OCI-LY7 (cell line): Measurements from ENCODE around the gene DNMT3B.

Experiments
- EZH2phosphoT487 ChIP-seq: fragments of 200-600 bp; sonication (generic); IDR thresholded peaks from 2 replicates; pipeline ENCODE4 v1.6.1; 2018; ENCODE audit warnings: low read depth, borderline replicate concordance, mild to moderate bottlenecking, mixed run types, antibody characterized with exemption, low read length, moderate library complexity, mixed read lengths
- TF ChIP-seq, protein P1 (sequence below): fragments of 200-600 bp; sonication (generic); conservative IDR thresholded peaks from 2 replicates; pipeline ENCODE4 v1.5.1; 2014; ENCODE audit warnings: mild to moderate bottlenecking, antibody characterized with exemption, low read length, moderate library complexity, mixed read lengths

DNA sequence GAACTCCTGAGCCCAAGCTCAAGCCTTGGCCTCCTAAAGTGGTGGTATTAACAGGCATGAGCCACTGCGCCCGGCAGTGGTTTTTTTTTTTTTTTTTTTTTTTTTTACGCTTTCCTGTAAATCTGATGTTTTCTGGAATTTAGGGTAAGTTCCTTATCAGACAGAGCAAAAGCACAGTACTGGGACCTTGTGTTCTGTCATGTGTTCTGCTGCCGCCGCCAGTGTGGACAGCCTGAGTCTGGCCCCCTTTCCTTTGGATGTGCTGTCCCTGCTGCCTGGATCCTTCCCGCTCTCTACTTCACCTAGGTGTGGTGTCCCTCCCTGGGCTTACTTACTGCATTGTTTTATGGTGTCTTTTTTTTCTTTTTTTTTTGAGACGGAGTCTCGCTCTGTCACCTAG is 11.7 kb downstream of the DNMT3B start:
- TF ChIP-seq EZH2phosphoT487 = no peak
- TF ChIP-seq, protein P1, sequence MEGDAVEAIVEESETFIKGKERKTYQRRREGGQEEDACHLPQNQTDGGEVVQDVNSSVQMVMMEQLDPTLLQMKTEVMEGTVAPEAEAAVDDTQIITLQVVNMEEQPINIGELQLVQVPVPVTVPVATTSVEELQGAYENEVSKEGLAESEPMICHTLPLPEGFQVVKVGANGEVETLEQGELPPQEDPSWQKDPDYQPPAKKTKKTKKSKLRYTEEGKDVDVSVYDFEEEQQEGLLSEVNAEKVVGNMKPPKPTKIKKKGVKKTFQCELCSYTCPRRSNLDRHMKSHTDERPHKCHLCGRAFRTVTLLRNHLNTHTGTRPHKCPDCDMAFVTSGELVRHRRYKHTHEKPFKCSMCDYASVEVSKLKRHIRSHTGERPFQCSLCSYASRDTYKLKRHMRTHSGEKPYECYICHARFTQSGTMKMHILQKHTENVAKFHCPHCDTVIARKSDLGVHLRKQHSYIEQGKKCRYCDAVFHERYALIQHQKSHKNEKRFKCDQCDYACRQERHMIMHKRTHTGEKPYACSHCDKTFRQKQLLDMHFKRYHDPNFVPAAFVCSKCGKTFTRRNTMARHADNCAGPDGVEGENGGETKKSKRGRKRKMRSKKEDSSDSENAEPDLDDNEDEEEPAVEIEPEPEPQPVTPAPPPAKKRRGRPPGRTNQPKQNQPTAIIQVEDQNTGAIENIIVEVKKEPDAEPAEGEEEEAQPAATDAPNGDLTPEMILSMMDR = no peak
